Measurements from ENCODE around the gene LINGO4.
A peak's percentile ranks its signal among the peaks of the same experiment; 100 is the strongest.

The LINGO4 gene

GRCh38 chr1:151763990-151764389 is 41.2 kb downstream of the LINGO4 start:
- Histone ChIP-seq H3K27me3 (ENCODE audit: insufficient read depth, insufficient read length) (no peaks in the 10 kb centered on the region), H3K4me3 (ENCODE audit: insufficient read length, low read depth) (peak overlapping the region; percentile 92), H3K9ac (ENCODE audit: insufficient read length, low read depth) (peak overlapping the region; percentile 98), H3K4me1 (ENCODE audit: insufficient read depth, insufficient read length) (no peaks in the 10 kb centered on the region), H3K9me3 (ENCODE audit: insufficient read depth, low read length) (no peaks in the 10 kb centered on the region), H3K36me3 (ENCODE audit: insufficient read depth, insufficient read length, low read length) (peaks cover 34% of the 10 kb centered on the region)
- no peak for TF ChIP-seq SUZ12 (IDR thresholded peaks at IDR 0.05; ENCODE audit: extremely low read depth, insufficient read depth, insufficient read length)
- no peak for TF ChIP-seq YY1 (IDR thresholded peaks at IDR 0.05; ENCODE audit: insufficient read depth, insufficient read length)
- TF ChIP-seq ZNF274 (IDR thresholded peaks at IDR 0.05; ENCODE audit: low read depth, low read length), result no peak
- no peak for DNase-seq (ENCODE audit: low read depth, low spot score)

DNA sequence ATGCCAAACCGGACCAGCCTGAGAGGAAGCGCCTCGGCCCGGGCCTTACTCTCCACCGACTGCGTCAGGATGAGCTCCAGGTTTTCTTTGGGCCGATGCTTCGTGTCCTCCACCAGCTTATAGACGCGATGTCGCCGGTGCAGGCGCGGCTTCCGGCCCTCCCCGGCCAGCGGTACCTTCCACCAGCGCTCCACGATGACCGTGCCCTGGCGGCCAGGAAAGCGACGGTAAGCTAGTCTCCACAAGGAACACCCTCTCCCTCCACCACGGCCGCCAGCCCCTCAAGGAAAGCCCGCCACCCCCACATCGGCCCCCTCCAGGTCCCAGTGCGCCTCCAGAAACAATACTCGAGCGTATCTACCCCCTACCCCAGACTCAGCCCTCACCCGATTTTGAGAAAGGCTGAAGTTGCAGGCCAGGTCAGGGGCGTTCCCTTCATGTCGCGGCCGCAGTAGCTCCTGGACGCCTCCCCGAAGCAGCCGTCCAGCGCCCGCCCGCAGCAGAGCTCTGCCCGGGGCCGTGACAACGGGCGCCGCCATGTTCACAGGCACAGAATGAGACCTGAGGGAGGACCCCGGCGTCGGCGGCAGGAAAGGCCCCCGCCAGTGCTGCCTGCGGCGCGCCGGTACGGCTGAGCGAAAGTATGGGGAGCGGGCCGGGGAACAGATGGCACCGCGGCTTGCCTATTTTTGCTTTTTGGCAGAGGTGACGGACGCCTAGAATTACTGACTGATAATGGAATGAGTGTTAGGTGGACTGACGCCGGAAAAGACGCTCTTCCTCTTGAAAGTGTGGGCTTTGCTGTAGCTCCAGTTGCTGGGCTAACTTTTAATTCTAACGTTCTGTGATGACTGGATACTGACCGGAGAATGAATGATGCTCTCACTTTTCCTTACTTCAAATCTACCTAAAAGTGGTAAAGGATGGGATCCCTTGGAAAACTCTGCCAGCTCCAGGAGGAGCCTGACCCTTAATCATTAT is 42.0 kb downstream of the LINGO4 start, which contains the start of gene MRPL9:
Gene MRPL9 (minus strand): TSS at position 556 of the 981 bp plus-strand sequence. CDS start 17 bp downstream, at position 539.
- Histone ChIP-seq H3K9ac (ENCODE audit: insufficient read length, low read depth) (peak within 1 kb of the TSS; percentile 98), H3K27me3 (ENCODE audit: insufficient read depth, insufficient read length) (no peaks in the 10 kb centered on the region), H3K4me1 (ENCODE audit: insufficient read depth, insufficient read length) (no peaks in the 10 kb centered on the region), H3K36me3 (ENCODE audit: insufficient read depth, insufficient read length, low read length) (peaks cover 40% of the 10 kb centered on the region), H3K4me3 (ENCODE audit: insufficient read length, low read depth) (peak within 1 kb of the TSS; percentile 92), H3K9me3 (ENCODE audit: insufficient read depth, low read length) (no peaks in the 10 kb centered on the region)
- TF ChIP-seq YY1 (IDR thresholded peaks at IDR 0.05; ENCODE audit: insufficient read depth, insufficient read length), result peak; percentile 91
- no peak for TF ChIP-seq SUZ12 (IDR thresholded peaks at IDR 0.05; ENCODE audit: extremely low read depth, insufficient read depth, insufficient read length)
- DNase-seq (ENCODE audit: low read depth, low spot score), result peak; percentile 78

DNA sequence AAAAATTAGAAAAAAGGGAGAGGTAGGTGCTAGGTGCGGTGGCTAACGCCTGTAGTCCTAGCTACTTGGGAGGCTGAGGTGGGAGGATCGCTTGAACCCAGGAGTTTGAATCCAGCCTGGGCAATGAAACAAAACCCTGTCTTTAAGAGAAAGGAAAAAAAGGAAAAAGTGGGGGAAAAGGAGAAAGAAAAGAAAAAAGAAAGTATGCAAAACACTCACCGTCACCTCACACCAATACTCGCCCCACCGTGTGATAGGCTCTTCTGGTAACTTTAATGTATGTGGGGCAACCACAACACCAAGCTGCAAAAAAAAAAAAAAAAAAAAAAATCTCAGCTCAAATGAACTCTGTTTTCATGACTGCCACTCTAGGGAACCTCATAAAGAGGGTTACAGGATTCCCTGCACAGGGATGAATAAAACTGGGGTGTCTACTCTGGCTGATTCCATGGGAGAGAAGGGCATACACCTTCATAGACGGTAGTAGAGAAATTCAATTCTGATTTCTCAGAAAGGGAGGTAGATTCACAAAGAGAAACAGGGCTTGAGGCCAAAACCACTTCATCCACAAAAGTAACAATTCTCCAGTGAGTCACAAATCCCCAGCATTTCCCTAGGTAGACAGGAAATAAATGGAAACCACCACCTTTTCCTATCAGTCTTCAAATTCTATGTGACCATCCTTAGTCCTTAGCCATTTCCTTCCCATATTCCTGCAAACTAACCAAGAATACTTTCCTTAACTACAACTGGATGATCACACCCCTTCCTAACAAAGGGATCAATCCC is 44.4 kb downstream of the LINGO4 start:
- no peaks in the 10 kb centered on the region for H3K4me1 ChIP-seq (ENCODE audit: insufficient read depth, insufficient read length)
- no peak overlapping the region for H3K4me3 ChIP-seq (ENCODE audit: insufficient read length, low read depth)
- no peaks in the 10 kb centered on the region for H3K9me3 ChIP-seq (ENCODE audit: insufficient read depth, low read length)
- no peak overlapping the region for H3K9ac ChIP-seq (ENCODE audit: insufficient read length, low read depth)
- peaks cover 62% of the 10 kb centered on the region for H3K36me3 ChIP-seq (ENCODE audit: insufficient read depth, insufficient read length, low read length)
- no peaks in the 10 kb centered on the region for H3K27me3 ChIP-seq (ENCODE audit: insufficient read depth, insufficient read length)
- DNase-seq (ENCODE audit: low read depth, low spot score), result no peak
- TF ChIP-seq YY1 (IDR thresholded peaks at IDR 0.05; ENCODE audit: insufficient read depth, insufficient read length) (no peak), SUZ12 (IDR thresholded peaks at IDR 0.05; ENCODE audit: extremely low read depth, insufficient read depth, insufficient read length) (no peak), ZNF274 (IDR thresholded peaks at IDR 0.05; ENCODE audit: low read depth, low read length) (no peak)

GRCh38 chr1:151759241-151759640 is 46.0 kb downstream of the LINGO4 start:
- no peaks in the 10 kb centered on the region for H3K27me3 ChIP-seq (ENCODE audit: insufficient read depth, insufficient read length)
- H3K4me3 ChIP-seq (ENCODE audit: insufficient read length, low read depth), result no peak overlapping the region
- no peaks in the 10 kb centered on the region for H3K9me3 ChIP-seq (ENCODE audit: insufficient read depth, low read length)
- no peak for DNase-seq (ENCODE audit: low read depth, low spot score)
- no peak for TF ChIP-seq ZNF274 (IDR thresholded peaks at IDR 0.05; ENCODE audit: low read depth, low read length)
- no peak for TF ChIP-seq YY1 (IDR thresholded peaks at IDR 0.05; ENCODE audit: insufficient read depth, insufficient read length)
- TF ChIP-seq SUZ12 (IDR thresholded peaks at IDR 0.05; ENCODE audit: extremely low read depth, insufficient read depth, insufficient read length), result no peak
- H3K9ac ChIP-seq (ENCODE audit: insufficient read length, low read depth), result no peak overlapping the region
- peaks cover 75% of the 10 kb centered on the region for H3K36me3 ChIP-seq (ENCODE audit: insufficient read depth, insufficient read length, low read length)
- H3K4me1 ChIP-seq (ENCODE audit: insufficient read depth, insufficient read length), result no peaks in the 10 kb centered on the region

DNA sequence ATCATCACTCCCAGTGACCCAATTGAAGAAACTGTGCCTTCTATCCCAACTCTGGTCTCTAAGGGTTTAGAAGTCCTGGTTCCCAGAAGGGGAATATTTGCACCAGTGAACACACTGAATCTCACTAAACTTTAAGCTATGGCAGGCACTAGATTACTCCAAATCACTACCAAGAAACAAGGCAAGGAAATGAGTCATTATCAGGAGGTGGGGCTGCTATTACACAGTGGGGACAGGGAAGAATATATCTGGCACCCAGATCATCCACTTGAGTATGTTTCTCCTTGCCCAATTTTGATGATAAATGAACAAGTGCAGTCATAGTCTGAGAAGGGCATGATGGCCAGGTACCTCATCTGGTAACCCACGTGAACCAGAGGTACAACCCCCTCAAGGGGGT is 48.9 kb downstream of the LINGO4 start:
- peaks cover 62% of the 10 kb centered on the region for H3K36me3 ChIP-seq (ENCODE audit: insufficient read depth, insufficient read length, low read length)
- TF ChIP-seq ZNF274 (IDR thresholded peaks at IDR 0.05; ENCODE audit: low read depth, low read length) (no peak), YY1 (IDR thresholded peaks at IDR 0.05; ENCODE audit: insufficient read depth, insufficient read length) (no peak), SUZ12 (IDR thresholded peaks at IDR 0.05; ENCODE audit: extremely low read depth, insufficient read depth, insufficient read length) (no peak)
- DNase-seq (ENCODE audit: low read depth, low spot score), result no peak

More for the DNA sequence above, 48.9 kb downstream of the LINGO4 start:
- Histone ChIP-seq H3K4me3 (ENCODE audit: insufficient read length, low read depth) (no peak overlapping the region), H3K4me1 (ENCODE audit: insufficient read depth, insufficient read length) (no peaks in the 10 kb centered on the region), H3K9ac (ENCODE audit: insufficient read length, low read depth) (no peak overlapping the region), H3K9me3 (ENCODE audit: insufficient read depth, low read length) (no peaks in the 10 kb centered on the region), H3K27me3 (ENCODE audit: insufficient read depth, insufficient read length) (no peaks in the 10 kb centered on the region)

Data from NT2/D1 (cell line).